CD4-positive, alpha-beta T cell treated with Interleukin-17A for 4 hours (primary cell): ENCODE results near the gene IL18.
"Not testable (repeated sequence)": the region's sequence is repeated elsewhere in the genome, so short reads cannot be mapped to it uniquely, and the experiment has no call there.

Experiments used
- DNase-seq: peaks from one replicate; pipeline ENCODE4 v3.0.0-alpha.2; 2020; ENCODE audit warnings: mixed read lengths

IL18 gene

DNA sequence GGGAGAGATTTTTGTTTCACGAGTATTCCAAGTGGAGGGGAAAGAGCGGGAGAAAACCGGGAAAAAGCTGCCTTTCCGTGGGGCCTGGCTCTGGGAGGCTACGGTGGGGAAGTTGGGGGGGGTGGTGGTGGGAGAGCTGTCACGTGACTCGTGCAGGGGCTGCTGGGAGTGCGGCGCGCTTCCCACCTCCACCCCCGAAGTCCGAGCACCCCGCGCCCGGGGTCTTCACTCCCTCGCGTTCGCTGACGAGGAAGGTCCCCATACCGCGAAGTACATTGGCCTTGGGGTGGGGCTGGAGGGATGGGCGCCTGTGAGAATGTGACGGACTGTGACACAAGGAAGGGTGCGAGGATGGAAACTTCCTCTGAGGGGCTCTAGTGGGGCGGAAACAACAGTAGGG lies 3.3 kb upstream of the IL18 start, which contains the start of gene TEX12:
Gene TEX12, plus strand, starts transcription at position 228 of the 400 bp plus-strand sequence. CDS start 1,897 bp downstream, outside the sequence.
- DNase-seq = no peak

DNA sequence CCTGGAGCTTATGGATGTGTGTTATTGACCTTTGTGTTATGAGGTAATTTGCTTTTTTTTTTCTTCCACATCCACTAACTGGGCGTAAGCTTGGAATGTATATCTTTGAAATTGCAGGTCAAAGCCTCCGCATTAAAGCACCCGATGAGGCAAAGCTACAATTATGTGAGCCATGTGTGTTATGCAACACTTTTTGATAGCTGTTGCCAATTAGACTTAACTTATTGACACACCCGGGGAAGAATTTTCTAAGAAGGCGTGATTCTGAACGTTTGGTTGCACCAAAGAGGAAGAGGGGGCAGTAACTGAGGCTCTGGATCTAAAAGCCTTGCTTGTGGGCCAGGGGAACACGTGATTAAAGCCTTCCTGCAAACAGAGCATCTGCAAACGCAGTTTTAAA lies 2.7 kb upstream of the IL18 start:
- no peak for DNase-seq

DNA sequence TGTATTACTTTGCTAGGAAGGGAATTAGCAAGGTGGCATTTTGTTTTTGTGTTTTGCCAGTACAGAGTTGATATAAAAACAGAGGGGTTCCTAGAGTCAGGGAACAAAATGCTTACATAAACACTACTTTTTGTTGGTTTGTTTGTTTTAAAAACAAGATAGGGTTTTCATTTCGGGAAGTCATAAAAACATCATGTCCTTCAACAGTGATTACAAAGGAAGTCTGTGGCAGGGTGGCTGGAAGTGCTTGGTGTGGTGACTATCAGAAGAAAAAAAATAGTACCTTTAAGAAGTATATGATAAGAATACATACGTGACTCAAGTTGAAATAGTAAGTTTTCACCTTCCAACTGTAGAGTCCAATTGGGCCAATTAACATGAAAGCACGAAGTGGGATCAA lies 1.2 kb upstream of the IL18 start:
- DNase-seq = no peak

DNA sequence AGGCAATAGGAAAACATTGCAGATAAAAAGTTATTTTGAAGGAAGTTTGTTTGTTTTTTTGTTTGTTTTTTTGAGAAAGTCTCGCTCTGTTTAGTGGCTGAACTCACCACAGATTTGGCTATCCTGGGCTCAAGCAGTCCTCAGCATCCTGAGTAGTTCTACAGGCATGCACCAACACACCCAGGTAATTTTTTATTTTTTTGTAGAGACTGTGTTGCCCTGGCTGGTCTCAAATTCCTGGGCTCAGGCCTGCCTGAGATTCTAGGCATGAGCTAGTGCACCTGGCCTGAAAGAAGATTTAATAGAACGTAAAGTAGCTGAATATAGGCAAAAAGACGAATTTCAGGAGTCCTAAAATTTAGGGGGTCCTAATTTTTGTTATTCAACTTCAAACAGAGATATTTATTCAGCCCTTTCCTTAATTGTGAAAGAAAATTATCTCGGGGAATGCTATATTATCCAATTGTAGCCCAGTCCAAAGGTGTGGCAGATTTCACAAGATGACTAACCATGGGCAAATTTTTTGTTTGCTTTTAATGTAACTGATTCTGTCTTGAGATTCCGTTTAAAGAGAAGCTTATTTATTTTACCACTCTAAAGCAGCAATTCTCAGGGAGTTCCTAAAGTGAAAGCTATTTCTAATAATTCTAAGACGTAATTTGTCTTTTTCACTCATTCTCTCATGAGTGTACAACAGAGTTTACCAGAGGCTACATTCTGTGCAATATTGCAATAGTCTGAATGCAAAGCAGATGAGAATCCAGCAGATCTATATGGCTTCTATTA lies 940 bp downstream of the IL18 start:
- DNase-seq = no peak

DNA sequence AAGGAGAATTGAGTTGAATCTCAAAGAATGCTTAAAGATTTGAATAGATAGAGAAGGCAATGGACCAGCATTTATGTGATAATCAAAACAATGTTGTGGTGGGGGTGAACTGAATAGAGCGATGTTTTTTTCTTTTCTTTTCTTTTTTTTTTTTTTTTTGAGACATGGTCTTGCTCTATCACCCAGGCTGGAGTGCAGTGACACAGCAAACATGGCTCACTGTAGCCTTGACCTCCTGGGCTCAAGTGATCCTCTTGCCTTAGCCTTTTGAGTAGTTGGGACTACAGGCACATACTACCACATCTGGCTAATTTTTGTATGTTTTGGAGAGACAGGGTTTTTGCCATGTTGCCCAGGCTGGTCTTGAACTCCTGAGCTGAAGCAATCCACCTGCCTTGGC lies 1.7 kb downstream of the IL18 start:
- DNase-seq = not testable (repeated sequence)

DNA sequence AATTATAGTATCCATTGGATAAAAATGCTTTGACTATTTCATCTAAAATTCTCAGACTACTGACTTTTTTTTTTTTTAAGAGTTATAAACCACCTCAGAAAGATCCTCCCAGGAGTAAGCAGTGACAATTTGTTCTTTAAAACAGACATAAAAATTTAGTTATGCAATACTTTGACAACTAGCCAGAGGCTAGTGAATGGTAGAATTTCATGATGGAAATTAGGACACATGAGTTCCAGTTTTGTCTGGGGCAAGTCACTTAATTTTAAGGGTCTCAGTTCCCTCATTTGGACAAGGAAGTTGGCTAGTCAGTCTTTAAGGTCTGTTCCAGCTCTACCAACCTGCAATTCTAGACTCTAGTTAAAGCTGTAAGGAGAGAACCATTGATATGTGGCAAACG lies 2.9 kb downstream of the IL18 start:
- DNase-seq = no peak

DNA sequence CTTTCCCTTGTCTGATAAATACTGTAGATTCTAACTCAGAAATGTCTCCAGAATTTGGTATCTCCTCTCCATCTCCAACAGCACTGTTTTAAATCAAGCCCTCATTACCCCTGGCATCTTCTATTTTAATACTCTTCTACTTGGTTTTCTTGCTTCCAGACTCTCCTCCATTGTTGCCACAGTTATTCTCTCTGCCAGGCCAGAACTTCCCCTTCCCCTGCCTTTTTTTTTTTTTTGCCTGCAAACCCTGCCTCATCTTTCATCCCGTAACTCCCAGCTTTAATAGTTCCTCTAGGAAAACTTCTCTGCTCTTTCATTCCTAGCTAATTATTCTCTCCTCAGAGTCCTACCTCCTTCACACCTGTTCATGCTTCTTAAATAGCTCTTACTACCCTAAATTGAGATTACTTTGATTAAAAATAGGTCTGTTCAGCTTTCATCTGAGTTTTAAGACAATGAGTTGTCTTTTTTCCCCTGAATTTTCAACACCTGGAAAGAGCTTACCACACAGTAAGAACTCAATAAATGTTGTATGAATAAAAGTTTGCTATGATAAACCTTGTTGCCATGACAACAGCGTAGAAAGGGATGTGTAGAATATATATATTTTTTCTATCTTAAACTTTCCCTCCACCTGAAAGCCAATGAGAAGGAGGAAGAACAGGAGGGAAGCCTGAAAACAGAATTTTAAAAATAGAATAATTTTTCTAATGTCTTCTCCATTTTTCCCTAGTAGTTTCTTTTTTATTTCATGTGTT lies 3.6 kb downstream of the IL18 start:
- DNase-seq = no peak

DNA sequence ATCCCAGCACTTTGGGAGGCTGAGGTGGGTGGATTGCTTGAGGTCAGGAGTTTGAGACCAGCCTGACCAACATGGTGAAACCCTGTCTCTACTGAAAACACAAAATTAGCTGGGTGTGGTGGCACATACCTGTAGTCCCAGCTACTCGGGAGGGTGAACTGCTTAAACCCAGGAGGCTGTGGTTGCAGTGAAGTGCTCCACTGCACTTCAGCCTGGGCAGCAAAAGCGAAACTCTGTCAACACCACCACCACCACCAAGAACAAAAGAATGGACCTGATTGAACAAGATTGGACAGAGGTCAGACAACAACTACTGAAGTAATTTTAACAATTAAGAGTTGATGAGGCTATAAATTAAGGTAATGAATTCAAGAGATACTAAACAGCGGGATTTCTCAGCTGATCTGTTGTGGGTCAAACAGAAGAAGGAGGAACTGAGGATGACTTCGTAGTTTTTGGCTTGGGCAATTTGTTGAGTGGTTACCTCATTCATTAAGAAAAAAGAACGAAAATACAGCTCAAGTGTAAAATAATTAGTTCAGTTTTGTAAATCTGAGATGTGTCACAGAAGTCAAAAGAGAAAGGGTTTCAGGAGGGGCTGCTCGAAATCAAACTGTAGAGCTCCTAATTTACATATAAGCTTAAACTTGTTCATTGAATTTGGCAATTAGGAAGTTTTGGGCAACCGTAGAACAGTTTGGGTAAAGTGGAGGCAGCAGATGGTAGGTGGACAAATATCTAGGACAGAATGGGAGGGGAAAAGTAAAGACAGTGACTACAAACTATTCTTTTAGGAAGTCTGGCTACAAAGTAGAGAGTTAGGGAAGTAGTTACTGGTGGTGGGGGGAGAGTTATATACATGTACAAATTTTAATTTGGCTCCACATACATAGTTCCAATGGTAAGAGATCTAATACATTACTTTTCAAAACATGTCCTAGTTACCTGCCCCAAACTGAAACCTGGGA lies 4.5 kb downstream of the IL18 start:
- DNase-seq = no peak

DNA sequence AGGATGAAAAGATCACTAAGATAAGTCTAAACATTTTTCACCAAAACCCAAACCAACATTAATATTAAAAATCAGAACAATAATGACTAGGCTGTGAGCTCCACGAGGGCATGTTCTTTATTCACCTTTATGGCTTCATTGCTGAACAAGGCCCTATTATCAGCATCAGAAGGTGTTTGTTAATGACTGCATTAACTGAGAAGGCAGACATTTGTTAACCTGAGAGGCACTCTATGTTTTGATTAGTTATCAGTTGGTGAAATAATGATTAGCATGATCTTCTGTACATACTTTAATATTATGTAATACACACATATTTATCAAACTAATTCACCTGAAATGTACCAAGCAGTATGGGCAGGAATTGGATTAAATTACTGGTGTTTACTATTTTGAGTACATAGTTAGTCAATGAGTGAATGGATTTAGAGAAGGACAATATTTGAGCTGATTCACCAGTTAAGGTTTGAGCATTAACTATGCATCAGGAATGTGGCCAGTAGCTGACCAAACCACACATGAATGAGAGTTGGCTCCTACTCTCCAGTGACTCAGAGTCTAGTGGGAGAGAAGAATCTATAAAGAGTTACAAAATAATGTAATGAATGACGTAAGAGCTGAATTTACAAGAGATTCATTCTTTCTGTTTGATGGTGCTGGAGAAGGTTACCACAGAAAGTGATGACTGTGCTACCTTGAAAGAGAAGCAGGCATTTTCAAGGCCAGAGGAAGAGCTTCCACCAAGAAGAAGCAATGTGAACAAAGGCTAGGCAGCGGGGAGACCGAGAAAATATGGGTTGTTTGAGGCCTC lies 6.7 kb downstream of the IL18 start:
- no peak for DNase-seq

GRCh38 chr11:112156153-112156955 lies 7.5 kb downstream of the IL18 start:
- DNase-seq = no peak

- no peak for DNase-seq
These were observed 13.4 kb downstream of the IL18 start for GRCh38 chr11:112150517-112150916.

GRCh38 chr11:112143597-112143996 lies 20.3 kb downstream of the IL18 start:
- DNase-seq = no peak

DNA sequence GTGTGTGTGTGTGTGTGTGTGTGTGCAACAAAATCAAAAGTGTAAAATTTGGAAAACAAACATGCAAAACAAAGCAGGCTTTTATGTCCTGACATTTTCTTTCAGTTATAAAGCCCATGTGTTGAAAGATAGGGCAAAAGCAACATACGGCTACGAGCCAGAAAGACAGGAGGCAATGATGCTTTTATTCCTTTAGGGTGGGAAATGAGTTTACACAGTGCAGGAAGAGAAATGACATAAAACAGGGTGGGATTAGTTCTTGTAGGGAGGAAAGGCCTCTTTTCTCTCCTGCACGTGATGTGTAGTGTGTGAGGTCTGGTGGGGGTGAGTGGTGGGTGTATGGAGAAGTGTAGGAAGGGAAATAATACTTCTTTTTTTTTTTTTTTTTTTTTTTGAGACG lies 29.4 kb downstream of the IL18 start:
- DNase-seq = no peak

DNA sequence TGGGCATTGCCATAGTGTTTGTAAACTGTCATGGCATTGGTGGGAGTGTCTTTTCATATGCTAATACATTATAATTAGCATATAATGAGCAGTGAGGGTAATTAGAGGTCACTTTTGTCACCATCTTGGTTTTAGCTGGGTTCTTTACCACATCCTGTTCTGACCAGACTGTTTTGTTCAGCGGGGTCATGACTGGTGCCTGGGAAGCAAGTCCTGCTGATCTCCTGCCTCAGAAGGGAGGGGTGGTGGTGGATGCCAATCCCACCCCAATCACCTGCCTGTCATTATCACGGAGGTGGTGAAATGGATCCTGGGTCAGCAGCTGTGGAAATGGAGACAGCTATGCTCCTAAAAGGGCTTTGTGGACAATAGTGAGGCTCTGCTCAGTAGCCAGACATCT lies 31.2 kb downstream of the IL18 start:
- DNase-seq = no peak

GRCh38 chr11:112129656-112130055 lies 34.2 kb downstream of the IL18 start:
- DNase-seq = no peak

- no peak for DNase-seq
These were observed 35.3 kb downstream of the IL18 start for GRCh38 chr11:112128483-112129121.

GRCh38 chr11:112127056-112127455 lies 36.8 kb downstream of the IL18 start:
- no peak for DNase-seq

DNA sequence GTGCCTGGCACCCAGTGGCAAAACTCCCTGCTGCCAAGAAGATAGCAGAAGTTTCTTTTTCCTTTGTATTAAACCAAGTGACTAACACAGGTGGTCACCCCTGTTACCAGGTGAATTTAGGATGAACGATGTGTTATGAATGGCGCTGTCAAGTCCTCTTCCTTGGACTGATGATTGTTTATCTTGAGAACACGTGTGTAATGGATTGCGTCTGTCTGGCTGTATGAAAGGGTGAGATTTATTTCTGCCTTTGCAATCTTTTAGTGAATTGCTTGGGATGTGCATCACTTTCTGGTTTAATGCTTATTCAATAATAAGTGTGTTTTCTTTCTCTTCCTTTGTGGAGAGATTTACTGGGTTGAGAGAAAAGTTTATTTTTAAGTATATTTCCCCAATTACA lies 40.8 kb downstream of the IL18 start:
- no peak for DNase-seq

DNA sequence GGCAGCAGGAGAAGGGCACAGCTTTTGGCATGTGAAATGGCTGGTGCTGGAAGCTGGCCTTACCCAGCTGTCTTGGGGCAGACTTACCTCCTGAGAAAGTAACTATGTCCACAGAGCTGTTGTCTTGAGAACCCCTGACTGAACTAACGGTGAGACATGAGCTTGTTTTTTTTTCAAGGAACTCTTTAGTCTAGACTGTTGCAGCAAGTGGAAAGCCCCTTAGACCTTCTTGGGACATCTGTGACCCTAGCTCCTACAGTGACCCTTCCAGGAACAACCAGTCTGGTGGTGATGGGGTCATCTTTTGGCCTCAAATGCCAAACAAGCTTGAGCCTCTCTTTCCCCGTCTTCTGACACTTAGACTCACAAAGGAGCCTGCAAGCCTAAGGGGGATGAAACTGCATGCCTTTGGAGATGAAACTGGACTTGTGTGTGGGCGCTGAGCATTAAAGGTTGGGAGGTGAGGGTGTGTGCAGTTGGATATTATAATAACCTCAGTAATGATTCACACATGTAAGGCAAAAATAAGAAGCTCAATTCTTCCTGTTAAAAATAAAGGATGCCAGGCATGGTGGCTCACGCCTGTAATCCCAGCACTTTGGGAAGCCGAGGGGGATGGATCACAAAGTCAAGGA lies 41.8 kb downstream of the IL18 start:
- no peak for DNase-seq

DNA sequence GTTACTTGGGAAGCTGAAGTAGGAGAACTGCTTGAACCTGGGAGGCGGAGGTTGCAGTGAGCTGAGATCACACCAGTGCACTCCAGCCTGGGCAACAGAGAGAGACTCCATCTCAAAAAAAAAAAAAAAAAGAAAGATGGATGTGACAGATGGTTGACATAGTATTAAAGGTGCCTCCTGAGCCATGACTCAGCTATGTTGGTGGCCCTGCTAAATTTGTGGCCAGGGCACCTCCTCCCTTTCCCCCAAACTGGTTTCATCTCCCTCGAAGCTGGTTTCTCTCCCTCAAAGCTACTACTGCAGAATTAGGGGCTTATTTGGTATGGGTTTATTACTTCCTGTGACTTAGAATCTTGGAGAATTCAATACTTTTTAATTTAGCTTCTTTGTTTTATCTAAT lies 45.7 kb downstream of the IL18 start:
- no peak for DNase-seq
